OCI-LY1 (cell line): ENCODE measurements around the gene PMAIP1.

ENCODE experiments used
- H2AFZ ChIP-seq: fragments of 200-600 bp; sonication (generic), shearing (Covaris generic); 2 replicates; pipeline ENCODE4 v1.6.0; 2014; ENCODE audit warnings: antibody characterized with exemption, mild to moderate bottlenecking, low read length
- H3F3A ChIP-seq: fragments of 200-600 bp; sonication (generic), shearing (Covaris generic); 2 replicates; pipeline ENCODE4 v1.6.0; 2014; ENCODE audit warnings: mild to moderate bottlenecking, antibody characterized with exemption, low read length, moderate library complexity; ENCODE audit not compliant: insufficient read depth
- H3K27ac ChIP-seq: fragments of 200-600 bp; sonication (generic); 2 replicates; pipeline ENCODE4 v1.5.1; 2014; ENCODE audit warnings: low read length, mixed run types, mild to moderate bottlenecking, low read depth; ENCODE audit not compliant: poor library complexity, severe bottlenecking
- H3K27me3 ChIP-seq: fragments of 200-600 bp; sonication (generic); 2 replicates; pipeline ENCODE4 v1.6.0; 2014; ENCODE audit warnings: antibody characterized with exemption, mild to moderate bottlenecking, low read length, moderate library complexity; ENCODE audit not compliant: insufficient read depth
- H3K36me3 ChIP-seq: fragments of 200-600 bp; sonication (generic); 2 replicates; pipeline ENCODE4 v1.6.1; 2014; ENCODE audit warnings: mild to moderate bottlenecking, antibody characterized with exemption, low read length, moderate library complexity, mixed read lengths; ENCODE audit not compliant: insufficient read depth
- H3K4me1 ChIP-seq: fragments of 200-600 bp; sonication (generic); 2 replicates; pipeline ENCODE4 v1.5.1; 2014; ENCODE audit warnings: mild to moderate bottlenecking, low read length, moderate library complexity; ENCODE audit not compliant: insufficient read depth, severe bottlenecking
- H3K4me2 ChIP-seq: fragments of 200-600 bp; sonication (generic), shearing (Covaris generic); 2 replicates; pipeline ENCODE4 v1.6.1; 2014; ENCODE audit warnings: low read length
- H3K4me3 ChIP-seq: fragments of 200-600 bp; sonication (generic); 2 replicates; pipeline ENCODE4 v1.5.1; 2014; ENCODE audit warnings: low read length, low read depth, mild to moderate bottlenecking, mixed read lengths; ENCODE audit not compliant: poor library complexity, severe bottlenecking
- H3K79me2 ChIP-seq: fragments of 200-600 bp; shearing (Covaris generic); 2 replicates; pipeline ENCODE4 v1.6.1; 2016; ENCODE audit warnings: mixed run types, low read length, mixed read lengths; ENCODE audit not compliant: insufficient read depth
- H3K9ac ChIP-seq: fragments of 200-600 bp; sonication (generic), shearing (Covaris generic); 2 replicates; pipeline ENCODE4 v1.6.1; 2014; ENCODE audit warnings: mild to moderate bottlenecking, low read length, mixed read lengths
- H3K9me2 ChIP-seq: fragments of 200-600 bp; sonication (generic), shearing (Covaris generic); 2 replicates; pipeline ENCODE4 v1.6.1; 2014; ENCODE audit warnings: low read depth, mild to moderate bottlenecking, low read length, mixed read lengths
- H3K9me3 ChIP-seq: fragments of 200-600 bp; shearing (Covaris generic); 2 replicates; pipeline ENCODE4 v1.6.1; 2014; ENCODE audit warnings: low read length, mixed read lengths
- H4K20me1 ChIP-seq: fragments of 200-600 bp; sonication (generic), shearing (Covaris generic); 2 replicates; pipeline ENCODE4 v1.6.0; 2016; ENCODE audit warnings: mild to moderate bottlenecking, low read length; ENCODE audit not compliant: insufficient read depth
- CTCF ChIP-seq: fragments of 200-600 bp; sonication (generic), shearing (Covaris generic); IDR thresholded peaks from 2 replicates; pipeline ENCODE4 v1.5.1; 2017; ENCODE audit warnings: mild to moderate bottlenecking, antibody characterized with exemption, low read length, moderate library complexity, mixed read lengths
- EZH2 ChIP-seq: fragments of 200-600 bp; sonication (generic), shearing (Covaris generic); IDR thresholded peaks from 2 replicates; pipeline ENCODE4 v1.8.0; 2017; ENCODE audit warnings: borderline replicate concordance, mixed run types, mild to moderate bottlenecking, antibody characterized with exemption, low read length, moderate library complexity, mixed read lengths

The PMAIP1 gene

DNA sequence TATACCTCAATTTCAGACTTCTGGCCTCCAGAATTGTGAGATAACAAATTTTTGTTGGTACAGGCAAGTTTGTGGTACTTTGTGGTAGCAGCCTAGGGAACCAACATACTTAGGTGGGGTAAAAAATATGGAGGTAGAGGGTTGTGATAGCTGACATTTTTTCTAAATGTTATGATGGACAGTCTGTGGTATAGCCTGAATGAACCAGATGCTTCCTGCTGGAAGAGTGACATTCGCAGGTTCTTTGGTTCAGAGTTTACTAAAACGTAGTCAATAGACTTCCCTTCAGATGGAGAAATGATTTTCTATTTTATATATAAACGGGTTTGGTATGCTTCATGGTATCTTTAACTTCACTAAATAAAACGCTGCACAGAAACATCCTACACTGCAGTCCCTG, 42.8 kb downstream of the PMAIP1 start:
- Histone ChIP-seq H3K4me2 (no peak overlapping the region), H3K9ac (no peak overlapping the region), H3K9me3 (no peaks in the 10 kb centered on the region), H3K36me3 (no peaks in the 10 kb centered on the region), H4K20me1 (no peaks in the 10 kb centered on the region), H3K9me2 (no peaks in the 10 kb centered on the region), H3K27ac (no peak overlapping the region), H2AFZ (no peak overlapping the region), H3K79me2 (no peaks in the 10 kb centered on the region), H3F3A (0 out of 2 replicates have a peak, but pooled peaks cover 4% of the 10 kb centered on the region), H3K4me3 (no peak overlapping the region), H3K27me3 (no peaks in the 10 kb centered on the region), H3K4me1 (peaks cover 16% of the 10 kb centered on the region)
- TF ChIP-seq EZH2: no peak
- no peak for TF ChIP-seq CTCF

- Histone ChIP-seq H2AFZ (no peak overlapping the region), H3K27me3 (no peaks in the 10 kb centered on the region), H3K4me3 (no peak overlapping the region), H3K27ac (no peak overlapping the region), H3K36me3 (no peaks in the 10 kb centered on the region), H3K9me3 (no peaks in the 10 kb centered on the region), H3K4me2 (no peak overlapping the region), H3K4me1 (peaks cover 24% of the 10 kb centered on the region), H3K9me2 (no peaks in the 10 kb centered on the region), H3K79me2 (no peaks in the 10 kb centered on the region), H3K9ac (no peak overlapping the region), H3F3A (no peaks in the 10 kb centered on the region), H4K20me1 (no peaks in the 10 kb centered on the region)
- TF ChIP-seq CTCF: no peak
- TF ChIP-seq EZH2: no peak
Measured at GRCh38 chr18:59945544-59945943, 45.7 kb downstream of the PMAIP1 start.

DNA sequence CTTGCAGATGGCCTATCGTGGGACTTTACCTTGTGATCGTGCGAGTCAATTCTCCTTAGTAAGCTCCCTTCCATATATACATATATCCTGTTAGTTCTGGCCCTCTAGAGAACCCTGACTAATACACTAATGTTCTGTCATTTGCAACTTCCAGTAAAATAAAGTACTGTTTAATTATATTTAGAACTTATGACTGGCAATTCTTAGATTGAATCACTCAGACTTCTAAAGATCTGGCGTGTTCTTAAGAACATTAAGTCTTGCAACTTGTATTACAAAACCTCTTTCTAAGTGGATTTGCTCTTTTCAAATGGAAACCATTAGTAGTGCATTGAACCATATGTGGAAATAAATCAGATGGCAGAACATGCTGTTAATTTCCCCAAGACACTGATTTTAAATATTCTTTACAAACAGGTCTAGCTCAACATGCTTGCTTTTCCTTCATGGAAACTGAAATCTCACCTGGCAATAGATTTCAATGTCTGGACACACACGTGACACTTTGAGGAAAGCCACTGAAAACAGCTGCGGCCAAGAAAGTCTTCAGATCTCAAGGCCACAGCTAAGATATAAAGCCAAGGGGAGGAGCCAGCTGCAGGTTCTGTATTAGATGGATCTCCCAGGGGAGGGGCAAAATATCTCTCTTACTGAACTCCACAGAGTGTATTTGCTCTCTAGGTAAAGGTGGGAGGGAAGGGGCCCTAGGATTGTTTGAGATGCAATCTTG, 50.6 kb downstream of the PMAIP1 start:
- Histone ChIP-seq H3K36me3 (no peaks in the 10 kb centered on the region), H3K4me2 (no peak overlapping the region), H2AFZ (no peak overlapping the region), H4K20me1 (no peaks in the 10 kb centered on the region), H3K9me2 (no peaks in the 10 kb centered on the region), H3K27me3 (no peaks in the 10 kb centered on the region), H3K9ac (no peak overlapping the region), H3K9me3 (no peaks in the 10 kb centered on the region), H3K79me2 (no peaks in the 10 kb centered on the region), H3F3A (no peaks in the 10 kb centered on the region), H3K4me1 (peaks cover 46% of the 10 kb centered on the region), H3K4me3 (no peak overlapping the region), H3K27ac (peak overlapping the region; percentile 62)
- TF ChIP-seq EZH2: no peak
- no peak for TF ChIP-seq CTCF
